ENCODE results near the gene IBSP.
A peak's percentile ranks its signal among the peaks of the same experiment; 100 is the strongest.

DNA sequence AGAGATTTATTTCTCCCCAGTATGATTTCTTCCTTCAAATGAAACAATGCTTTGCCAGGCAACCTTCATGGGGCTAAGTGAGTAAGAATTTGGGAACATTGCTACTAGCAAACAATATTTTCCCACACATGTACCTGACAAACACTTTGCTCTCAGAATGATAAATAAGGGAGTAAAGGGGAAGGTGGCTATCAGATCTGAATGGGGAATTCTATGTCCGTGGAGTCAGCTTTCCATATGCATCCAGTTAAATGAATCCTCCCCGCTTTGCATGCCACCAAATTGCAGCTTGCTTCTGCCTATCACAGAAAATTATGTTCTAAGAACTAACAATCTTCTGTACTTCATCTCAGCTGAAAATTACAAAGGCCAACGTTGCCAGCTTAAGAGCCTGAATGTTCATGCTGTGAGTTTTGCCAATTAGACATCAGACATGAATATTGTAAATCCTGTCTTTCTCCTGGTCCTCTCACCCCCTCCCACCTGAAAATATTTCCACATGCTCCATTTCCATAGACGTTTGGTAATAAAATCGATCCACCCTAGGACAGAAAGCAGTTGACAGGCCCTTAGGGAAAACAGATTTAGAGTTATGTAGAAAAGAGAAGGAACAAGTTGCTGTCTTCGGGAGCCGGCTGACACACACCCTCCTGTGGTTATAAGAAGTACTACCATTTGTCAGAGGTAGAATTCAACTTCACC lies 39.7 kb downstream of the IBSP start:
- TF ChIP-seq POLR2A (IDR thresholded peaks at IDR 0.05): no peak
- TF ChIP-seq, protein P1, sequence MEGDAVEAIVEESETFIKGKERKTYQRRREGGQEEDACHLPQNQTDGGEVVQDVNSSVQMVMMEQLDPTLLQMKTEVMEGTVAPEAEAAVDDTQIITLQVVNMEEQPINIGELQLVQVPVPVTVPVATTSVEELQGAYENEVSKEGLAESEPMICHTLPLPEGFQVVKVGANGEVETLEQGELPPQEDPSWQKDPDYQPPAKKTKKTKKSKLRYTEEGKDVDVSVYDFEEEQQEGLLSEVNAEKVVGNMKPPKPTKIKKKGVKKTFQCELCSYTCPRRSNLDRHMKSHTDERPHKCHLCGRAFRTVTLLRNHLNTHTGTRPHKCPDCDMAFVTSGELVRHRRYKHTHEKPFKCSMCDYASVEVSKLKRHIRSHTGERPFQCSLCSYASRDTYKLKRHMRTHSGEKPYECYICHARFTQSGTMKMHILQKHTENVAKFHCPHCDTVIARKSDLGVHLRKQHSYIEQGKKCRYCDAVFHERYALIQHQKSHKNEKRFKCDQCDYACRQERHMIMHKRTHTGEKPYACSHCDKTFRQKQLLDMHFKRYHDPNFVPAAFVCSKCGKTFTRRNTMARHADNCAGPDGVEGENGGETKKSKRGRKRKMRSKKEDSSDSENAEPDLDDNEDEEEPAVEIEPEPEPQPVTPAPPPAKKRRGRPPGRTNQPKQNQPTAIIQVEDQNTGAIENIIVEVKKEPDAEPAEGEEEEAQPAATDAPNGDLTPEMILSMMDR (IDR thresholded peaks at IDR 0.05): peak; percentile 36 to 70 (median 60)
